ENCODE results near the gene ERFE.

ERFE gene

DNA sequence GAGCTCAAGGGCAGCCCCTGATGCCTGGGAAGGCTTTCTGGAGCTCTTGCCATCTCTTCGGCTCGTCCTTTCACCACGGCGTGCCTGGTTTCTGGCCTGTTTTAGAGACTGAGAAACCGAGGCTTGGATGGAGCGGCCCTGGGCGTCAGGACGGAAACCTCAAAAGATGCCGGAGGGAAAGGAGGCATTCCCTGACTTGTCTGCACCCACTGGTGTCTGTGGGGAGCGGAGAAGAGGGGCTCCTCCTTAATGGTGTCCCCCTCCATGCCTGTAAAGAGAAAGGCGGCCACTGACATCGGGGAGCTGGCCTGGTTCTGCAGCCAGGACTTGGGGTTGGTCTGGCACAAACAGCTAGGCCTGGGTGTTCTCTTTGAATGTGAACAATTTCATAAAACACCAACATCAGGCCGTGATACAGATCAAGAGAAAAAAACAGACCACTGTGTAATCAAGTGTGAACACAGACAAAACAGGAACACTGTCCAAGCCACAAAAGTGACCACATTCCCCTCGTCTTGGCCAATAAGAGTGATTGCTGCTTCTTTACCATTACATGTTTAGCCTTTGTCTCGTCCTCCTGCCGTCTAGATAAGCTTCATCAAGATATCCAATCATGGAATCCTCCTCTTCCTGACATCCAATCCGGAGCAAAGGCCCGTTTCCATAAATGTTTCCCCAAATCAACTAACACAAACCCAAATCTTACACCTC lies 45.4 kb downstream of the ERFE start:
- DNase-seq (ENCODE audit: low read depth in 2 of 2): no peak

DNA sequence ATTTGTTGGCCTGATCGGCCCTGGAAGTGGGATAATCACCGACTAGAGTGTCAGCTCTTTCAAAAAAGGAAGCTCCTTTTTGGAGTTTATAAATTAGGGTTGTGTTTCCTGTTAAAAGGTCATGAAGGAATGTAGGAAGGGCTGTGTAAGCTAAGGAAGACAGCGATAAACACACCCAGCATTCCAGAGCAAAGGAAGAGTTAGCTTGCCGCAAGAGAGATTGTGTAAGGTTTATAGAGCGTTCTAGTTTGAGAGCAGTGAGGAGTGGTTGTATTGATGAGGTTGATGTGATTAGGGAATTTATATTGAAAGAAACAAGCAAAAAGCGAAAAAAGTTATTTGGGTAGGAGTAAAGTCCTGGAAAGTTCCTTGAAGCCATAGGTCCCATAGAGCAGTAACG lies 48.2 kb downstream of the ERFE start:
- no peak for DNase-seq (ENCODE audit: low read depth in 2 of 2)

DNA sequence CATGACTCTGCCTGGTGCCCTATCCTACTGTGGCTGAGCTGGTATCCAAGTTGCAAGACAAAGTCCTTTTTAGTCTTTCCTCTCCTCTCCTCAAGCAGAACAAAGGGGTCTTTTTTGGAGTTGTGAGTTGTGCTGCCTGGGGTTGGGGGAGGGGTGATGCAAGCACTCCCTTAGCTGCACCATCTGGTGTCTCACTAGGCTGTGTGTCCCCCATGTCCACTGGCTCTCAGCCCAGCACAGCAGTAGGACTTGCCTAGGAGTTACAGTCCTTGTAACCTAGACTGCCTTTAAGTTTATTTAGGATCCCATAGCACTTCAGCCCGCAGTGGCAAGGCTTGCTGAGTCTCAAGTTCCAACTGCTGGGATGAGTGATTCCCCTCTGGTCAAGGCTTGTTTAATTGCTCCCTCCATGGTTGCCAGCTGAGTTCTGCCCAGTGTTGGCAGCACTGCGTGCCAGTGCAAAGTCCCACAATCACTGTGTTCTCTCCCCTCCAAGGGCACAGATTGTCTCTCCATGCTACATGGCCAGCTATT lies 57.9 kb downstream of the ERFE start:
- no peak for DNase-seq (ENCODE audit: low read depth in 2 of 2)

All from stimulated activated CD4-positive, alpha-beta T cell treated with anti-CD3 and anti-CD28 coated beads, Interleukin-1b, Interleukin-23, amount 100 ng/mL, for 4 hours (primary cell).